ENCODE data around the gene GNA12.
A peak's percentile ranks its signal among the peaks of the same experiment; 100 is the strongest.

GNA12 gene

DNA sequence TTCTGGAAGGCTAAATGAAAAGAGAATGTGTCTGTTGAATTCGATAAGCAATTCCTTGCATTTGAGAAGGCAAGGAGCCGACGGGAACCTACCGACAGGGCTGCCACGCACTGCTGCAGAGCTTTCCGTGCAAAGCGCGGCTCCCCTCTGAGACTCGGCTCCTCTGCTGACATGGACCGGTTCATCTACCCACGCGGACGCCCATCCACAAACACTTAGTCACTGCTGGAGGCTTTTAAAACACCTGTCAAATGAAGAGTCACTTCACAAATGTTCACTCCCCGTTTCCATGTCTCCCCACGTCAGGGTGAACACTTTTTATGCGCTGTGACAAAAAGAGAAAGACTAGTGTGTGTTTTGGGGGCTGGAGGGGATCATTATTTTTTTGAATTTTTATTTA is 124.1 kb downstream of the GNA12 start:
- ATAC-seq (ENCODE audit: insufficient read depth, low read depth) (no peak), DNase-seq (no peak)
- Histone ChIP-seq H2AFZ (ENCODE audit: low read depth, low read length) (no peak overlapping the region), H3K79me2 (ENCODE audit: insufficient read depth, low read length) (no peaks in the 10 kb centered on the region), H3K27ac (ENCODE audit: low read length) (no peak overlapping the region), H3K9me3 (ENCODE audit: insufficient read depth, low read length, severe bottlenecking) (no peaks in the 10 kb centered on the region), H3K36me3 (ENCODE audit: insufficient read depth, low read length) (peaks cover 16% of the 10 kb centered on the region), H3K4me1 (ENCODE audit: insufficient read depth, low read length) (peaks cover 30% of the 10 kb centered on the region), H3K27me3 (ENCODE audit: insufficient read depth, low read length, poor library complexity) (no peaks in the 10 kb centered on the region), H3K9ac (ENCODE audit: low read depth, low read length) (no peak overlapping the region), H3K4me3 (ENCODE audit: low read depth in 1 of 2, low read length in 2 of 2) (no peak overlapping the region), H4K20me1 (ENCODE audit: insufficient read depth, low read length) (no peaks in the 10 kb centered on the region; the same call in none of the 2 replicates), H3K4me2 (ENCODE audit: insufficient read depth, low read length) (no peak overlapping the region)
- no peak for TF ChIP-seq EZH2 (IDR thresholded peaks at IDR 0.05; ENCODE audit: borderline replicate concordance, low read depth, low read length, severe bottlenecking)
- TF ChIP-seq, protein P1, sequence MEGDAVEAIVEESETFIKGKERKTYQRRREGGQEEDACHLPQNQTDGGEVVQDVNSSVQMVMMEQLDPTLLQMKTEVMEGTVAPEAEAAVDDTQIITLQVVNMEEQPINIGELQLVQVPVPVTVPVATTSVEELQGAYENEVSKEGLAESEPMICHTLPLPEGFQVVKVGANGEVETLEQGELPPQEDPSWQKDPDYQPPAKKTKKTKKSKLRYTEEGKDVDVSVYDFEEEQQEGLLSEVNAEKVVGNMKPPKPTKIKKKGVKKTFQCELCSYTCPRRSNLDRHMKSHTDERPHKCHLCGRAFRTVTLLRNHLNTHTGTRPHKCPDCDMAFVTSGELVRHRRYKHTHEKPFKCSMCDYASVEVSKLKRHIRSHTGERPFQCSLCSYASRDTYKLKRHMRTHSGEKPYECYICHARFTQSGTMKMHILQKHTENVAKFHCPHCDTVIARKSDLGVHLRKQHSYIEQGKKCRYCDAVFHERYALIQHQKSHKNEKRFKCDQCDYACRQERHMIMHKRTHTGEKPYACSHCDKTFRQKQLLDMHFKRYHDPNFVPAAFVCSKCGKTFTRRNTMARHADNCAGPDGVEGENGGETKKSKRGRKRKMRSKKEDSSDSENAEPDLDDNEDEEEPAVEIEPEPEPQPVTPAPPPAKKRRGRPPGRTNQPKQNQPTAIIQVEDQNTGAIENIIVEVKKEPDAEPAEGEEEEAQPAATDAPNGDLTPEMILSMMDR (IDR thresholded peaks at IDR 0.05; ENCODE audit: borderline replicate concordance, extremely low read depth, low read length, poor library complexity, severe bottlenecking): no peak

DNA sequence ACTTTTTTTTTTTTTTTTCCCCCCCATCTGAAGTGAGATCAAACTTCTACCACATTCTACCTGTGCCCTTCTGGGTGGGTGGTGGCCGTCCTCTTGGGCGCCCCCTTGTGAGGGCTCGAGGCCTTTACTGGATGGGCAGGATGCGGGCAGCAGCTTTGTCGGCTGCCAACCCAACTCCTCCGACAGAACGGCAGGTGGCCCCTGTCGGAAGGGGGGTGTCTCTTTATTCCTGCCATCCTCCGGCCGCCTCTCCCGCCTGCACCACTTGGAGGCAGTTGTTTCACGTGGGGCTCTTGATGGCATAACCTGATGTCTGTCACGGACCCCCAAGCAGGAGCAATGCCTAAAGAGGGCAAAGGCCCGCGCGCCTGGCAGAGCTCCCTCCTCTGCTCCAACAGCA is 125.1 kb downstream of the GNA12 start:
- Histone ChIP-seq H3K9ac (ENCODE audit: low read depth, low read length) (no peak overlapping the region), H3K27me3 (ENCODE audit: insufficient read depth, low read length, poor library complexity) (no peaks in the 10 kb centered on the region), H2AFZ (ENCODE audit: low read depth, low read length) (no peak overlapping the region), H3K4me3 (ENCODE audit: low read depth in 1 of 2, low read length in 2 of 2) (no peak overlapping the region), H3K36me3 (ENCODE audit: insufficient read depth, low read length) (peaks cover 10% of the 10 kb centered on the region), H3K4me2 (ENCODE audit: insufficient read depth, low read length) (no peak overlapping the region), H3K9me3 (ENCODE audit: insufficient read depth, low read length, severe bottlenecking) (no peaks in the 10 kb centered on the region), H3K4me1 (ENCODE audit: insufficient read depth, low read length) (peaks cover 24% of the 10 kb centered on the region), H4K20me1 (ENCODE audit: insufficient read depth, low read length) (no peaks in the 10 kb centered on the region; the same call in none of the 2 replicates), H3K27ac (ENCODE audit: low read length) (no peak overlapping the region), H3K79me2 (ENCODE audit: insufficient read depth, low read length) (no peaks in the 10 kb centered on the region)
- peak; percentile 29; the same call in 1 of the 3 replicates for ATAC-seq (ENCODE audit: insufficient read depth, low read depth)
- TF ChIP-seq, protein P1 (IDR thresholded peaks at IDR 0.05; ENCODE audit: borderline replicate concordance, extremely low read depth, low read length, poor library complexity, severe bottlenecking): peak; percentile 69
- no peak for TF ChIP-seq EZH2 (IDR thresholded peaks at IDR 0.05; ENCODE audit: borderline replicate concordance, low read depth, low read length, severe bottlenecking)
- DNase-seq: peak; percentile 54

DNA sequence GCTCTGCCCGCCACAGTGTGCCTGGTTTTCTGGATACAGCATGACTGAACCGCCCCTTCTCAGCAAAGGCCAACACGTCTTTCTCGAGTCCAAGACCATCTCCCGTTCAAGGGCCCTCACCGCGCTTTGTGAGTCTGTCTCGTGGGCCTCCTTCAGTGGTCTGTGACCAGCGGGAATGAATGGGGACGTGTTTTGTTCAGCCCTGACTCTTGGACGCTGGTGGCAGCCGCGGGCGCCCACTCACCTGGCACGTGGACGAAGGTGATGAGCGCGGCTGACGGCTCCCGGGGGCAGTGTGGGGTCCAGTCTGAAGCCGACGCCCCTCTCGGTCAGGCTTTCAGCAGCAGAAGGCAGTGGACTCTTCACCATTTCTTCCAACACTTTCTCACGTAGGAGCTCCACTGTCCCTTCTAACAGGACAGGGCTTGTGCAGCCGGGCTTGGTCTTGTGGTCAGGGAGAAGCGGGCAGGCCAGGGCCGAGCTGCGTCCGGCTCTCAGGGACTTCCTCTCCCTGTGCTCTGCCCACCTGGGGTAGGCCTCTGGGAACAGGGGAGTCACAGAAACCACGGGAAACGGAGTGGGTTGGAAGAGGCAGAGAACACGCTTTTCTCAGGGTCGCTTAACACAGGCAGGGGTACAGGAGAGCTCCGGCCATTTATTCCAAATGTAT is 125.7 kb downstream of the GNA12 start:
- DNase-seq (no peak), ATAC-seq (ENCODE audit: insufficient read depth, low read depth) (no peak)
- Histone ChIP-seq H3K27me3 (ENCODE audit: insufficient read depth, low read length, poor library complexity) (no peaks in the 10 kb centered on the region), H3K9me3 (ENCODE audit: insufficient read depth, low read length, severe bottlenecking) (no peaks in the 10 kb centered on the region), H4K20me1 (ENCODE audit: insufficient read depth, low read length) (no peaks in the 10 kb centered on the region; the same call in none of the 2 replicates), H3K79me2 (ENCODE audit: insufficient read depth, low read length) (no peaks in the 10 kb centered on the region), H3K4me2 (ENCODE audit: insufficient read depth, low read length) (no peak overlapping the region), H3K4me1 (ENCODE audit: insufficient read depth, low read length) (peaks cover 26% of the 10 kb centered on the region), H3K36me3 (ENCODE audit: insufficient read depth, low read length) (peaks cover 10% of the 10 kb centered on the region), H3K9ac (ENCODE audit: low read depth, low read length) (no peak overlapping the region), H3K27ac (ENCODE audit: low read length) (no peak overlapping the region), H2AFZ (ENCODE audit: low read depth, low read length) (no peak overlapping the region), H3K4me3 (ENCODE audit: low read depth in 1 of 2, low read length in 2 of 2) (no peak overlapping the region)
- TF ChIP-seq EZH2 (IDR thresholded peaks at IDR 0.05; ENCODE audit: borderline replicate concordance, low read depth, low read length, severe bottlenecking): no peak
- TF ChIP-seq, protein P1 (IDR thresholded peaks at IDR 0.05; ENCODE audit: borderline replicate concordance, extremely low read depth, low read length, poor library complexity, severe bottlenecking): no peak

Measured in DND-41 (cell line).